ENCODE results near the gene PCBP3. TPM values are rescaled to one million over a fixed set of nuclear protein-coding genes. Genes with fewer than 3 reads are reported as not detected.

PCBP3 gene
- total and polyA plus RNA-seq, 2 of the 13 experiments (the other 11 are each of a cell fraction or from before 2014, with no cell fraction given): not detected

- Histone ChIP-seq H3K27ac (ENCODE audit: extremely low read length, insufficient read depth, low read length) (no peak overlapping the region), H3K4me3 (replicated peaks in 1 of 3; ENCODE audit: insufficient read depth in 1 of 3, low read depth in 2 of 3, low read length in 3 of 3) (no peak overlapping the region), H3K9me3 (ENCODE audit: low read length) (no peaks in the 10 kb centered on the region), H2AFZ (ENCODE audit: low read length) (no peak overlapping the region), H4K20me1 (ENCODE audit: insufficient read depth, low read length) (no peaks in the 10 kb centered on the region), H3K9ac (ENCODE audit: insufficient read depth, low read depth, low read length) (no peak overlapping the region), H3K79me2 (ENCODE audit: insufficient read depth, low read length) (no peaks in the 10 kb centered on the region), H3K4me1 (ENCODE audit: insufficient read depth, low read length) (no peaks in the 10 kb centered on the region), H3K4me2 (ENCODE audit: low read depth, low read length) (no peak overlapping the region), H3K36me3 (replicated peaks in 1 of 2; ENCODE audit: control insufficient read depth in 1 of 2, insufficient read depth in 2 of 2, low read length in 2 of 2) (no peaks in the 10 kb centered on the region), H3K27me3 (ENCODE audit: control insufficient read depth in 1 of 2, insufficient read depth in 2 of 2, low read length in 2 of 2) (peaks cover 3 to 66% of the 10 kb centered on the region in 2 experiments; a peak in 3 of 5 replicates)
- intact Hi-C loops (cut with micrococcal nuclease; ENCODE audit: unreplicated experiment) (no loop called here), in situ Hi-C loops (cut with HindIII; ENCODE audit: extremely low pct_ligation_motif_present, low pct_unique_long_range_greater_than_20kb) (no loop called here)
- ATAC-seq (no peak), DNase-seq (ENCODE audit: low spot score) (no peak), FAIRE-seq (no peak)
- no TSS peak for BruUV-seq (replicated peaks)
- TF ChIP-seq MXD1 (CRISPR knock-in tag; IDR thresholded peaks at IDR 0.05) (no peak), MBNL3 (CRISPR knock-in tag; conservative IDR thresholded peaks at IDR 0.05) (no peak), PHF5A (CRISPR knock-in tag; IDR thresholded peaks at IDR 0.05; ENCODE audit: low read depth, unreplicated experiment) (no peak), ZNF781 (CRISPR knock-in tag; IDR thresholded peaks at IDR 0.05; ENCODE audit: borderline replicate concordance, not compliant biosample characterization) (no peak), CTCF (CRISPR knock-in tag; IDR thresholded peaks at IDR 0.05) (no peak), ZNF816 (CRISPR knock-in tag; IDR thresholded peaks at IDR 0.05; ENCODE audit: borderline replicate concordance) (no peak), ZBTB33 (CRISPR knock-in tag; IDR thresholded peaks at IDR 0.05) (no peak), CBFB (CRISPR knock-in tag; IDR thresholded peaks at IDR 0.05) (no peak), KDM1A (CRISPR knock-in tag; IDR thresholded peaks at IDR 0.05) (no peak), ATF1 (CRISPR knock-in tag; IDR thresholded peaks at IDR 0.05) (no peak), ZNF20 (CRISPR knock-in tag; IDR thresholded peaks at IDR 0.05) (no peak), ZNF776 (CRISPR knock-in tag; IDR thresholded peaks at IDR 0.05) (no peak)
- POLR2A ChIA-PET: no interaction called here
- WGBS (ENCODE audit: low lambda C conversion rate): 32% methylated on average over 16 of the region's 21 CpGs
- CTCF ChIA-PET (ENCODE audit: low intra/inter-chr PET ratio, low total read pairs): no interaction called here
Observed at GRCh38 chr21:45950740-45951515, 307.4 kb downstream of the PCBP3 start.

Measured in HepG2 (cell line).